Neural cell (in vitro differentiated cells): ENCODE results near the gene ZNF33A. TPM values are rescaled to one million over a fixed set of nuclear protein-coding genes. Genes with fewer than 3 reads are reported as not detected.
A peak's percentile ranks its signal among the peaks of the same experiment; 100 is the strongest.

Source experiments
- H2AFZ ChIP-seq: fragments of 200-600, 300-800 bp; sonication (generic), shearing (Covaris generic); 2 replicates; pipeline ENCODE4 v1.6.0; 2014; ENCODE audit warnings: low read depth, mild to moderate bottlenecking, antibody characterized with exemption, low read length, moderate library complexity
- H3F3A ChIP-seq: fragments of 200-600 bp; shearing (Covaris generic); 2 replicates; pipeline ENCODE4 v1.6.1; 2016; ENCODE audit warnings: mild to moderate bottlenecking, moderate library complexity, mixed read lengths, antibody characterized with exemption, low read length; ENCODE audit not compliant: insufficient read depth, poor library complexity, severe bottlenecking
- H3K27ac ChIP-seq: fragments of 200-600, 300-800 bp; sonication (generic), shearing (Covaris generic); 2 replicates; pipeline ENCODE4 v1.5.1; 2014; ENCODE audit warnings: mild to moderate bottlenecking, low read length, moderate library complexity
- H3K27me3 ChIP-seq: fragments of 300-800, 200-600 bp; sonication (generic), shearing (Covaris generic); 2 replicates; pipeline ENCODE4 v1.6.0; 2014; ENCODE audit warnings: mild to moderate bottlenecking, low read depth, low read length, moderate library complexity; ENCODE audit not compliant: insufficient read depth
- H3K36me3 ChIP-seq: fragments of 300-800, 200-600 bp; sonication (generic), shearing (Covaris generic); 2 replicates; pipeline ENCODE4 v1.5.1; 2014; ENCODE audit warnings: mild to moderate bottlenecking, antibody characterized with exemption, low read length, moderate library complexity; ENCODE audit not compliant: insufficient read depth
- H3K4me2 ChIP-seq: fragments of 300-800, 200-600 bp; sonication (generic), shearing (Covaris generic); 2 replicates; pipeline ENCODE4 v1.6.0; 2014; ENCODE audit warnings: mild to moderate bottlenecking, low read length
- H3K4me3 ChIP-seq: fragments of 300-800, 200-600 bp; sonication (generic), shearing (Covaris generic); 2 replicates; pipeline ENCODE4 v1.5.1; 2014; ENCODE audit warnings: mild to moderate bottlenecking, low read length, moderate library complexity
- H3K79me2 ChIP-seq: fragments of 200-600 bp; shearing (Covaris generic); replicated peaks from 2 replicates; pipeline ENCODE4 v1.6.0; 2014; ENCODE audit warnings: mild to moderate bottlenecking, low read length, moderate library complexity; ENCODE audit not compliant: insufficient read depth
- H3K9ac ChIP-seq: fragments of 300-800, 200-600 bp; sonication (generic), shearing (Covaris generic); 2 replicates; pipeline ENCODE4 v1.6.1; 2016; ENCODE audit warnings: mild to moderate bottlenecking, low read length, mixed read lengths
- H3K9me2 ChIP-seq: fragments of 200-600 bp; shearing (Covaris generic); 2 replicates; pipeline ENCODE4 v1.6.1; 2016; ENCODE audit warnings: mild to moderate bottlenecking, low read length, mixed read lengths; ENCODE audit not compliant: insufficient read depth
- H3K9me3 ChIP-seq: fragments of 200-600, 300-800 bp; sonication (generic), shearing (Covaris generic); 2 replicates; pipeline ENCODE4 v1.6.1; 2016; ENCODE audit warnings: mild to moderate bottlenecking, mixed run types, low read length, moderate library complexity, mixed read lengths
- H4K20me1 ChIP-seq: fragments of 200-600 bp; shearing (Covaris generic); 2 replicates; pipeline ENCODE4 v1.6.1; 2016; ENCODE audit warnings: mild to moderate bottlenecking, mixed run types; ENCODE audit not compliant: insufficient read depth
- EP300 ChIP-seq: fragments of 450-650 bp; conservative IDR thresholded peaks from 2 replicates; pipeline ENCODE4 v1.6.1; 2014; ENCODE audit warnings: antibody characterized with exemption, mild to moderate bottlenecking, moderate library complexity; ENCODE audit not compliant: poor library complexity, severe bottlenecking
- EZH2 ChIP-seq: fragments of 200-600, 300-800 bp; shearing (Covaris generic), sonication (generic); IDR thresholded peaks from 2 replicates; pipeline ENCODE4 v1.6.1; 2014; ENCODE audit warnings: antibody characterized with exemption, low read length, borderline replicate concordance, mild to moderate bottlenecking; ENCODE audit not compliant: insufficient read depth, poor library complexity, severe bottlenecking
- MXI1 ChIP-seq: fragments of 450-650 bp; conservative IDR thresholded peaks from 2 replicates; pipeline ENCODE4 v1.6.1; 2014; ENCODE audit warnings: antibody characterized with exemption, mild to moderate bottlenecking; ENCODE audit not compliant: poor library complexity, severe bottlenecking
- POLR2AphosphoS5 ChIP-seq: IDR thresholded peaks from 2 replicates; pipeline ENCODE4 v1.6.1; 2012
- RAD21 ChIP-seq: fragments of 450-650 bp; conservative IDR thresholded peaks from 2 replicates; pipeline ENCODE4 v1.6.1; 2014; ENCODE audit warnings: antibody characterized with exemption, mild to moderate bottlenecking, moderate library complexity
- REST ChIP-seq: IDR thresholded peaks from 2 replicates; pipeline ENCODE4 v1.6.1; 2012; ENCODE audit warnings: borderline replicate concordance
- SMC3 ChIP-seq: fragments of 450-650 bp; conservative IDR thresholded peaks from 2 replicates; pipeline ENCODE4 v1.6.1; 2014; ENCODE audit warnings: antibody characterized with exemption, mild to moderate bottlenecking, moderate library complexity; ENCODE audit not compliant: poor library complexity
- TAF1 ChIP-seq: IDR thresholded peaks from 2 replicates; pipeline ENCODE4 v1.6.1; 2012; ENCODE audit warnings: low read depth
- polyA plus RNA-seq: library from polyadenylated mRNA; depleted of rRNA; stranded (reverse); fragments of >200 nt; gene quantifications from 2 replicates; pipeline ENCODE4 v1.2.3, GENCODE V29; 2014
- TF ChIP-seq, protein P1 (sequence below): fragments of 450-650 bp; IDR thresholded peaks from 2 replicates; pipeline ENCODE4 v1.5.1; 2014; ENCODE audit warnings: antibody characterized with exemption, mild to moderate bottlenecking, moderate library complexity; ENCODE audit not compliant: poor library complexity, severe bottlenecking

Gene ZNF33A
- polyA plus RNA-seq, 1 donor from 2014 or later: 55.5 TPM

- Histone ChIP-seq H3K9ac (peak within 1 kb of the TSS; percentile 98), H3K79me2 (peaks cover 29% of the 10 kb centered on the region), H3K36me3 (no peaks in the 10 kb centered on the region), H3K4me2 (peak within 1 kb of the TSS; percentile 63), H3K27ac (peak within 1 kb of the TSS; percentile 94), H3K9me2 (no peaks in the 10 kb centered on the region), H2AFZ (peak within 1 kb of the TSS; percentile 80), H3F3A (no peaks in the 10 kb centered on the region), H3K9me3 (peaks cover 10% of the 10 kb centered on the region), H3K4me3 (peak within 1 kb of the TSS; percentile 98), H4K20me1 (no peaks in the 10 kb centered on the region), H3K27me3 (no peaks in the 10 kb centered on the region)
- TF ChIP-seq SMC3: peak; percentile 77
- TF ChIP-seq RAD21: peak; percentile 71
- peak; percentile 91 for TF ChIP-seq TAF1
- TF ChIP-seq MXI1: peak; percentile 74
- peak; percentile 78 for TF ChIP-seq REST
- TF ChIP-seq, protein P1, sequence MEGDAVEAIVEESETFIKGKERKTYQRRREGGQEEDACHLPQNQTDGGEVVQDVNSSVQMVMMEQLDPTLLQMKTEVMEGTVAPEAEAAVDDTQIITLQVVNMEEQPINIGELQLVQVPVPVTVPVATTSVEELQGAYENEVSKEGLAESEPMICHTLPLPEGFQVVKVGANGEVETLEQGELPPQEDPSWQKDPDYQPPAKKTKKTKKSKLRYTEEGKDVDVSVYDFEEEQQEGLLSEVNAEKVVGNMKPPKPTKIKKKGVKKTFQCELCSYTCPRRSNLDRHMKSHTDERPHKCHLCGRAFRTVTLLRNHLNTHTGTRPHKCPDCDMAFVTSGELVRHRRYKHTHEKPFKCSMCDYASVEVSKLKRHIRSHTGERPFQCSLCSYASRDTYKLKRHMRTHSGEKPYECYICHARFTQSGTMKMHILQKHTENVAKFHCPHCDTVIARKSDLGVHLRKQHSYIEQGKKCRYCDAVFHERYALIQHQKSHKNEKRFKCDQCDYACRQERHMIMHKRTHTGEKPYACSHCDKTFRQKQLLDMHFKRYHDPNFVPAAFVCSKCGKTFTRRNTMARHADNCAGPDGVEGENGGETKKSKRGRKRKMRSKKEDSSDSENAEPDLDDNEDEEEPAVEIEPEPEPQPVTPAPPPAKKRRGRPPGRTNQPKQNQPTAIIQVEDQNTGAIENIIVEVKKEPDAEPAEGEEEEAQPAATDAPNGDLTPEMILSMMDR: peak; percentile 99
- peak; percentile 96 for TF ChIP-seq POLR2AphosphoS5
- peak; percentile 49 for TF ChIP-seq EP300
- no peak for TF ChIP-seq EZH2
Observed at GRCh38 chr10:37976091-37976879, 34.2 kb upstream of the ZNF33A start, which contains the start of gene ZNF25. Gene ZNF25 (minus strand): TSS chr10:37976647. CDS start chr10:37971722, 4,925 bp downstream.

GRCh38 chr10:37976880-37977203, 33.6 kb upstream of the ZNF33A start:
- Histone ChIP-seq H3K27me3 (no peaks in the 10 kb centered on the region), H3K9me2 (no peaks in the 10 kb centered on the region), H3K27ac (peak overlapping the region; percentile 51), H3K79me2 (peaks cover 29% of the 10 kb centered on the region), H3K36me3 (no peaks in the 10 kb centered on the region), H3K9ac (peak overlapping the region; percentile 98), H2AFZ (peak overlapping the region; percentile 73), H3K4me3 (peak overlapping the region; percentile 98), H3K4me2 (peak overlapping the region; percentile 44), H4K20me1 (no peaks in the 10 kb centered on the region), H3K9me3 (peaks cover 10% of the 10 kb centered on the region), H3F3A (no peaks in the 10 kb centered on the region)
- TF ChIP-seq SMC3: peak; percentile 2
- no peak for TF ChIP-seq TAF1
